PC-3 (cell line): ENCODE data around the gene USH2A. TPM values are rescaled to one million over a fixed set of nuclear protein-coding genes. Genes with fewer than 3 reads are reported as not detected.
A peak's percentile ranks its signal among the peaks of the same experiment; 100 is the strongest.

Experiments used
- ATAC-seq: fragments of 200-7000 bp; cut with Tn5 transposase; 2 replicates; pipeline ENCODE4 v1.9.1; 2020; ENCODE audit warnings: mild to moderate bottlenecking, moderate library complexity
- BruUV-seq: library from RNA; stranded (reverse); fragments of 400-500 nt; replicated peaks from 2 replicates; lab custom pipeline; 2021; lab: Mats Ljungman, UMichigan
- CTCF ChIA-PET: fragments of 300-600 bp; sonication (Branson Sonifier 250); formaldehyde crosslinking; loops from one replicate; lab custom pipeline; 2022; ENCODE audit warnings: antibody characterized with exemption; lab: Charles Lee
- POLR2A ChIA-PET: fragments of 300-600 bp; sonication (Branson Sonifier 250); formaldehyde crosslinking; loops from one replicate; lab custom pipeline; 2022; ENCODE audit warnings: antibody characterized with exemption; ENCODE audit not compliant: unreplicated experiment; lab: Charles Lee
- DNase-seq: peaks from one replicate; pipeline ENCODE4 v3.0.0-alpha.2; 2015
- H2AFZ ChIP-seq: fragments of 300-600 bp; sonication (generic); 2 replicates; pipeline ENCODE4 v1.6.0; 2016; ENCODE audit warnings: antibody characterized with exemption, low read length
- H3F3A ChIP-seq: fragments of 300-600 bp; sonication (generic); one replicate; pipeline ENCODE4 v1.6.0; 2017; ENCODE audit warnings: antibody characterized with exemption, low read length, control low read depth, mild to moderate bottlenecking; ENCODE audit not compliant: unreplicated experiment
- H3K27ac ChIP-seq: fragments of 300-600 bp; sonication (generic); 2 replicates; pipeline ENCODE4 v1.5.1; 2016; ENCODE audit warnings: mild to moderate bottlenecking, low read length
- H3K27me3 ChIP-seq: fragments of 300-600 bp; sonication (generic); 2 replicates; pipeline ENCODE4 v1.6.1; 2016; ENCODE audit warnings: low read length, mixed read lengths
- H3K36me3 ChIP-seq: fragments of 300-600 bp; sonication (generic); 2 replicates; pipeline ENCODE4 v1.6.1; 2016; ENCODE audit warnings: low read depth, mixed run types, low read length, mixed read lengths
- H3K4me1 ChIP-seq: fragments of 300-600 bp; sonication (generic); 2 replicates; pipeline ENCODE4 v1.5.1; 2016; ENCODE audit warnings: low read length; ENCODE audit not compliant: insufficient read depth
- H3K4me2 ChIP-seq: fragments of 300-600 bp; sonication (generic); 2 replicates; pipeline ENCODE4 v1.6.0; 2016; ENCODE audit warnings: low read length
- H3K4me3 ChIP-seq: fragments of 300-600 bp; sonication (generic); 2 replicates; pipeline ENCODE4 v1.5.1; 2016; ENCODE audit warnings: mild to moderate bottlenecking, low read length, mixed read lengths
- H3K79me2 ChIP-seq: fragments of 300-600 bp; sonication (generic); 2 replicates; pipeline ENCODE4 v1.6.1; 2017; ENCODE audit warnings: low read length, mixed read lengths
- H3K9ac ChIP-seq: fragments of 300-600 bp; sonication (generic); 2 replicates; pipeline ENCODE4 v1.6.0; 2016; ENCODE audit warnings: mild to moderate bottlenecking, low read length
- H3K9me2 ChIP-seq: fragments of 300-600 bp; sonication (generic); replicated peaks from 2 replicates; pipeline ENCODE4 v1.6.1; 2016; ENCODE audit warnings: mixed run types, low read length, mixed read lengths
- H3K9me3 ChIP-seq: fragments of 300-600 bp; sonication (generic); 2 replicates; pipeline ENCODE4 v1.6.1; 2016; ENCODE audit warnings: low read length, mixed read lengths
- H4K20me1 ChIP-seq: fragments of 300-600 bp; sonication (generic); 2 replicates; pipeline ENCODE4 v1.6.1; 2016; ENCODE audit warnings: low read length, mixed read lengths
- EZH2 ChIP-seq: fragments of 300-600 bp; sonication (generic); IDR thresholded peaks from one replicate; pipeline ENCODE4 v1.6.1; 2017; ENCODE audit warnings: antibody characterized with exemption, mild to moderate bottlenecking, low read length; ENCODE audit not compliant: unreplicated experiment
- EZH2phosphoT487 ChIP-seq: fragments of 300-600 bp; sonication (generic); IDR thresholded peaks from 2 replicates; pipeline ENCODE4 v1.6.1; 2018; ENCODE audit warnings: mild to moderate bottlenecking, antibody characterized with exemption, low read length, borderline replicate concordance
- intact Hi-C: fragments of 100-400 bp; cut with micrococcal nuclease; formaldehyde crosslinking; loops from 2 replicates; pipeline ENCODE4 v1.9.0; 2023
- total RNA-seq: library from RNA; depleted of rRNA; stranded (reverse); fragments of >200 nt; gene quantifications from 2 replicates; pipeline ENCODE4 v1.2.3, GENCODE V29; 2014
- TF ChIP-seq, protein P1 (sequence below): fragments of 300-600 bp; sonication (generic); conservative IDR thresholded peaks from 2 replicates; pipeline ENCODE4 v1.5.1; 2017; ENCODE audit warnings: antibody characterized with exemption, low read depth, mild to moderate bottlenecking, low read length

The USH2A gene
- total RNA-seq, 1 experiment from 2014 or later, result not detected

DNA sequence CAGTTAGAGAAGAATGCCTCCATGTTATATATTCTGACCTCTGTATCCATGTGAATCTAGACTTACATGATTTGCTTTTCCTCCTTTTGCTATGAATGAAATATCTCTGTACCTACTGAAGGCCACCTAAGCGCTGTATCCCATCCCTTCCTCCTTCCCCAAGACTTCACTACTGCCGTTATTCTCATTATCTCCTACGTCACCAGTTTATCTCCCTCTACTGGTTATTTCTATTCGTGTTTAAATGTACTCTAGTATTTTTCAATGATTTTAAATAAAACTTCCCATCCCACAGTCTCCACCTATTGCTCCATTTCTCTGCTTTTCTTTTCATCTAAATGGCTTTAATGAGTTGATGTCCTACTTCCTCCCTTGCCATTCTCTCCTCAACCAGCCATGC lies 746.1 kb downstream of the USH2A start:
- DNase-seq (peak; percentile 36), ATAC-seq (no peak)
- ChIA-PET POLR2A (no interaction called here), CTCF (no interaction called here)
- Histone ChIP-seq H3K4me1 (no peaks in the 10 kb centered on the region), H3K4me3 (no peak overlapping the region), H2AFZ (no peak overlapping the region), H3K27ac (no peak overlapping the region), H3K79me2 (no peaks in the 10 kb centered on the region), H3K27me3 (peaks cover 49% of the 10 kb centered on the region), H3K4me2 (no peak overlapping the region), H4K20me1 (no peaks in the 10 kb centered on the region), H3K9me3 (no peaks in the 10 kb centered on the region), H3K9me2 (no peaks in the 10 kb centered on the region), H3F3A (no peaks in the 10 kb centered on the region), H3K36me3 (no peaks in the 10 kb centered on the region), H3K9ac (no peak overlapping the region)
- TF ChIP-seq EZH2phosphoT487 (no peak), EZH2 (no peak)
- TF ChIP-seq, protein P1, sequence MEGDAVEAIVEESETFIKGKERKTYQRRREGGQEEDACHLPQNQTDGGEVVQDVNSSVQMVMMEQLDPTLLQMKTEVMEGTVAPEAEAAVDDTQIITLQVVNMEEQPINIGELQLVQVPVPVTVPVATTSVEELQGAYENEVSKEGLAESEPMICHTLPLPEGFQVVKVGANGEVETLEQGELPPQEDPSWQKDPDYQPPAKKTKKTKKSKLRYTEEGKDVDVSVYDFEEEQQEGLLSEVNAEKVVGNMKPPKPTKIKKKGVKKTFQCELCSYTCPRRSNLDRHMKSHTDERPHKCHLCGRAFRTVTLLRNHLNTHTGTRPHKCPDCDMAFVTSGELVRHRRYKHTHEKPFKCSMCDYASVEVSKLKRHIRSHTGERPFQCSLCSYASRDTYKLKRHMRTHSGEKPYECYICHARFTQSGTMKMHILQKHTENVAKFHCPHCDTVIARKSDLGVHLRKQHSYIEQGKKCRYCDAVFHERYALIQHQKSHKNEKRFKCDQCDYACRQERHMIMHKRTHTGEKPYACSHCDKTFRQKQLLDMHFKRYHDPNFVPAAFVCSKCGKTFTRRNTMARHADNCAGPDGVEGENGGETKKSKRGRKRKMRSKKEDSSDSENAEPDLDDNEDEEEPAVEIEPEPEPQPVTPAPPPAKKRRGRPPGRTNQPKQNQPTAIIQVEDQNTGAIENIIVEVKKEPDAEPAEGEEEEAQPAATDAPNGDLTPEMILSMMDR, result peak; percentile 55
- no TSS peak for BruUV-seq
- intact Hi-C loops, result no loop called here

DNA sequence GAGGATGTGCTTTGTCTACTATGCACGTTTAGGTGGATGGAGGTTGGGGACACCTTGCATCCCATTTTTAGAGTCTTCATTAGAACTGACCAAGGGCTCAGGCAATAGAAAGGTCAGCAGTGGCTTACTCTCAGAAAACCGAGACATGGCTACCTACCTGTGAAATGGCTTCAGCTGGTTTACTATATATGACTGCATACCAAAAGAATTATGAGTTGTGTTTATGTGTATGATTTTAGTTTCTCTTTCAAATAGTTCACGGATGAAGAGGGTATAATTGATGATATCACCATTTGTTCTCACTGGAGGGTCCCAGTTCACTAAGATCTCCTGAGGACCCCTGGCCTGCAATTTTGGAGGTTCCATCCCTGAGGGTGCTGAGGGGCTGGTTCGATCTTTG lies 749.3 kb downstream of the USH2A start:
- no peak for DNase-seq
- intact Hi-C loops, result no loop called here
- CTCF ChIA-PET, result no interaction called here

DNA sequence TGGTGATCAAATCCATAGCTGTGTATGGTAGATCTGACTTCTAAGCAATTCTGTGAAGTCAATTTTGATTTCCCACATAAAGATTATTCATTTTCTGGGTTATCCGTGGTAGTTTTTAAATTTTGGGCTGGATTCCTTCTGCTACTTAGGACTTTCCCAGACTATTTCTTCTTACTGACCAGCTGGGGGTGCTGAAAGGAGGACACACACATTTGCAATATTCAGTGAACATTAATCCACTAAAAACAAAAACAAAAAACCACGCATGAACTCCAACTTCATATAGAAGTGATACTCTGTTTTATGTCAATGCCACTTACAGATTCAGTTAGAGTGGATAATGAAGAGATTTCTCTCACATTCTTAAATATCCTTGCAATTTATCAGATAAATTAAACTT lies 750.8 kb downstream of the USH2A start:
- H3K9me2 ChIP-seq, result no peaks in the 10 kb centered on the region
- H3F3A ChIP-seq, result no peaks in the 10 kb centered on the region
- no peaks in the 10 kb centered on the region for H4K20me1 ChIP-seq
- H3K9me3 ChIP-seq, result no peaks in the 10 kb centered on the region
- TF ChIP-seq, protein P1, result peak; percentile 58; the same call in 1 of the 2 replicates
- no peak for TF ChIP-seq EZH2
- ChIA-PET POLR2A (no interaction called here), CTCF (interaction anchor here (0.5 kb wide), 1 partner anchor 10 kb away, joined by 3 read pairs; no protein-coding TSS in a partner anchor)
- BruUV-seq, result no TSS peak
- no peaks in the 10 kb centered on the region for H3K79me2 ChIP-seq
- DNase-seq (no peak), ATAC-seq (no peak)
- H3K4me1 ChIP-seq, result no peaks in the 10 kb centered on the region
- H3K4me2 ChIP-seq, result no peak overlapping the region
- intact Hi-C loops, result no loop called here
- H2AFZ ChIP-seq, result no peak overlapping the region
- peaks cover 32% of the 10 kb centered on the region; the same call in 1 of the 2 replicates for H3K27me3 ChIP-seq
- no peak overlapping the region for H3K27ac ChIP-seq
- no peaks in the 10 kb centered on the region for H3K36me3 ChIP-seq
- no peak overlapping the region for H3K4me3 ChIP-seq
- H3K9ac ChIP-seq, result no peak overlapping the region

More for the DNA sequence above, 749.3 kb downstream of the USH2A start:
- Histone ChIP-seq H3K36me3 (no peaks in the 10 kb centered on the region), H3F3A (no peaks in the 10 kb centered on the region), H3K4me2 (peak overlapping the region; percentile 29), H3K79me2 (no peaks in the 10 kb centered on the region), H3K27ac (no peak overlapping the region), H2AFZ (0 out of 2 replicates have a peak overlapping the region, but pooled peaks have one; percentile 11), H3K27me3 (peaks cover 42% of the 10 kb centered on the region), H3K4me3 (0 out of 2 replicates have a peak overlapping the region, but pooled peaks have one; percentile 16), H3K9me2 (no peaks in the 10 kb centered on the region), H4K20me1 (no peaks in the 10 kb centered on the region), H3K9ac (no peak overlapping the region), H3K4me1 (no peaks in the 10 kb centered on the region), H3K9me3 (no peaks in the 10 kb centered on the region)
- TF ChIP-seq, protein P1, result no peak
- no peak for TF ChIP-seq EZH2phosphoT487
- no peak for TF ChIP-seq EZH2
- BruUV-seq, result no TSS peak
- POLR2A ChIA-PET, result no interaction called here
- no peak for ATAC-seq
